Calu3 (cell line): ENCODE data around the gene IQGAP1. TPM values are rescaled to one million over a fixed set of nuclear protein-coding genes. Genes with fewer than 3 reads are reported as not detected.
A peak's percentile ranks its signal among the peaks of the same experiment; 100 is the strongest.

Experiments used
- BruUV-seq: library from RNA; stranded (reverse); fragments of 400-500 nt; replicated peaks from 2 replicates; lab custom pipeline; 2021; lab: Mats Ljungman, UMichigan
- CTCF ChIA-PET: fragments of 300-600 bp; sonication (Branson Sonifier 250); formaldehyde crosslinking; loops from one replicate; lab custom pipeline; 2022; ENCODE audit warnings: antibody characterized with exemption; lab: Charles Lee
- DNase-seq: peaks from one replicate; pipeline ENCODE4 v3.0.0; 2022
- H3K27ac Mint-ChIP-seq: one replicate; pipeline ENCODE4 v1.8.0; 2022; ENCODE audit warnings: mixed read lengths; ENCODE audit not compliant: unreplicated experiment
- H3K27me3 Mint-ChIP-seq: one replicate; pipeline ENCODE4 v1.8.0; 2022; ENCODE audit warnings: mixed read lengths; ENCODE audit not compliant: unreplicated experiment
- H3K36me3 Mint-ChIP-seq: one replicate; pipeline ENCODE4 v1.8.0; 2022; ENCODE audit warnings: mild to moderate bottlenecking, moderate library complexity, mixed read lengths; ENCODE audit not compliant: insufficient read depth, unreplicated experiment
- H3K4me1 Mint-ChIP-seq: one replicate; pipeline ENCODE4 v1.8.0; 2022; ENCODE audit warnings: mild to moderate bottlenecking, low read depth, mixed read lengths; ENCODE audit not compliant: unreplicated experiment
- H3K4me3 Mint-ChIP-seq: one replicate; pipeline ENCODE4 v1.8.0; 2022; ENCODE audit warnings: mild to moderate bottlenecking, low read depth, moderate library complexity, mixed read lengths; ENCODE audit not compliant: unreplicated experiment
- H3K9me3 Mint-ChIP-seq: one replicate; pipeline ENCODE4 v1.8.0; 2022; ENCODE audit warnings: low read depth, mixed read lengths; ENCODE audit not compliant: unreplicated experiment
- CTCF ChIP-seq: fragments of 200-600 bp; IDR thresholded peaks from one replicate; pipeline ENCODE4 v1.8.0; 2022; ENCODE audit warnings: antibody characterized with exemption; ENCODE audit not compliant: unreplicated experiment
- intact Hi-C: fragments of 100-400 bp; cut with micrococcal nuclease; formaldehyde crosslinking; loops from one replicate; pipeline ENCODE4 v1.10.0; 2022; ENCODE audit not compliant: unreplicated experiment
- total RNA-seq: library from RNA; stranded (reverse); gene quantifications from 2 replicates; pipeline ENCODE4 v1.2.3, GENCODE V29; 2022

IQGAP1 gene
- total RNA-seq, 1 experiment from 2014 or later = 206 TPM

GRCh38 chr15:90388462-90389380, 679 bp downstream of the IQGAP1 start:
- CTCF ChIA-PET = interaction anchor here (0.6 to 2.4 kb wide), 15 partner anchors 8 to 1555 kb away, joined by 3 to 27 read pairs (median 5); no protein-coding TSS in a partner anchor

GRCh38 chr15:90389513-90389912, 1.5 kb downstream of the IQGAP1 start:
- Mint-ChIP-seq H3K4me3 (peak overlapping the region; percentile 74), H3K4me1 (peaks cover 50% of the 10 kb centered on the region), H3K36me3 (peaks cover 70% of the 10 kb centered on the region), H3K9me3 (no peaks in the 10 kb centered on the region), H3K27ac (peak overlapping the region; percentile 75), H3K27me3 (no peaks in the 10 kb centered on the region)
- no peak for DNase-seq
- TF ChIP-seq CTCF = no peak
- CTCF ChIA-PET = interaction anchor here (0.6 to 2.4 kb wide), 5 partner anchors 11 to 1654 kb away, joined by 3 to 27 read pairs (median 4); no protein-coding TSS in a partner anchor
- no TSS peak for BruUV-seq
- intact Hi-C loops = no loop called here

More at GRCh38 chr15:90388462-90389380, 679 bp downstream of the IQGAP1 start:
- Mint-ChIP-seq H3K27ac (peak overlapping the region; percentile 75), H3K36me3 (peaks cover 62% of the 10 kb centered on the region), H3K9me3 (no peaks in the 10 kb centered on the region), H3K27me3 (no peaks in the 10 kb centered on the region), H3K4me3 (peak overlapping the region; percentile 74), H3K4me1 (peaks cover 44% of the 10 kb centered on the region)
- intact Hi-C loops = no loop called here
- no peak for TF ChIP-seq CTCF
- peak; percentile 68 for DNase-seq
- TSS peak; percentile 48 for BruUV-seq

- peak overlapping the region; percentile 59 for H3K27ac Mint-ChIP-seq
- CTCF ChIA-PET = no interaction called here
- H3K27me3 Mint-ChIP-seq = no peaks in the 10 kb centered on the region
- peaks cover 69% of the 10 kb centered on the region for H3K4me1 Mint-ChIP-seq
- no peak for TF ChIP-seq CTCF
- no peak overlapping the region for H3K4me3 Mint-ChIP-seq
- BruUV-seq = no TSS peak
- intact Hi-C loops = no loop called here
- DNase-seq = no peak
- H3K9me3 Mint-ChIP-seq = no peaks in the 10 kb centered on the region
- H3K36me3 Mint-ChIP-seq = peaks cover 68% of the 10 kb centered on the region
These were observed 5.0 kb downstream of the IQGAP1 start for GRCh38 chr15:90393040-90393439.

GRCh38 chr15:90394074-90394473, 6.0 kb downstream of the IQGAP1 start:
- Mint-ChIP-seq H3K9me3 (no peaks in the 10 kb centered on the region), H3K27ac (no peak overlapping the region), H3K4me3 (no peak overlapping the region), H3K27me3 (no peaks in the 10 kb centered on the region), H3K36me3 (peaks cover 59% of the 10 kb centered on the region), H3K4me1 (peaks cover 65% of the 10 kb centered on the region)
- no peak for DNase-seq
- BruUV-seq = no TSS peak
- intact Hi-C loops = no loop called here
- CTCF ChIA-PET = interaction anchor here (1.7 kb wide), 1 partner anchor 13 kb away, joined by 4 read pairs; no protein-coding TSS in a partner anchor
- no peak for TF ChIP-seq CTCF
